ENCODE measurements around the gene POLDIP3.
A peak's percentile ranks its signal among the peaks of the same experiment; 100 is the strongest.
"Not testable (repeated sequence)": the region's sequence is repeated elsewhere in the genome, so short reads cannot be mapped to it uniquely, and the experiment has no call there.

The POLDIP3 gene

DNA sequence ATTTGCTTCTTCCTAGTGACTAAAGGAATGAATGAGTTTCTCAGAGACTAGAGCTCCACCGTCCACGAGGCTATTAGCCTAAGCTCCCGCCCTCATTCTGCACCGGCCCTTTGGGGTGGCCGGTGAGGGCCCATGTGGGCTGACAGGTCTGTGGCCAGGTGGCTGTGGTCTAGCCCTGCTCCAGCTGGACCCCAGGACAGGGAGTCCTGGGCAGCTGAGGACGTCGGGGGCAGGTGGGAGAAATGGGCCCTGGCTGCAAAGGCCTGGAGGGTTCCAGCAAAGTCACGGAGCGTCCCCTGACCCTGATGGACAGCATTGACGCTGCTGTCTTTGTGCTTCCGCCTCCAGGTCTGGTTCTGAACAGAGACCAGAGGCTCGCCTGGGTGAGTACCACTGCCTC, 48.7 kb downstream of the POLDIP3 start:
- no peak for DNase-seq (ENCODE audit: extremely low spot score)
- CTCF ChIA-PET: no interaction called here
- POLR2A ChIA-PET: no interaction called here
- TF ChIP-seq, protein P1, sequence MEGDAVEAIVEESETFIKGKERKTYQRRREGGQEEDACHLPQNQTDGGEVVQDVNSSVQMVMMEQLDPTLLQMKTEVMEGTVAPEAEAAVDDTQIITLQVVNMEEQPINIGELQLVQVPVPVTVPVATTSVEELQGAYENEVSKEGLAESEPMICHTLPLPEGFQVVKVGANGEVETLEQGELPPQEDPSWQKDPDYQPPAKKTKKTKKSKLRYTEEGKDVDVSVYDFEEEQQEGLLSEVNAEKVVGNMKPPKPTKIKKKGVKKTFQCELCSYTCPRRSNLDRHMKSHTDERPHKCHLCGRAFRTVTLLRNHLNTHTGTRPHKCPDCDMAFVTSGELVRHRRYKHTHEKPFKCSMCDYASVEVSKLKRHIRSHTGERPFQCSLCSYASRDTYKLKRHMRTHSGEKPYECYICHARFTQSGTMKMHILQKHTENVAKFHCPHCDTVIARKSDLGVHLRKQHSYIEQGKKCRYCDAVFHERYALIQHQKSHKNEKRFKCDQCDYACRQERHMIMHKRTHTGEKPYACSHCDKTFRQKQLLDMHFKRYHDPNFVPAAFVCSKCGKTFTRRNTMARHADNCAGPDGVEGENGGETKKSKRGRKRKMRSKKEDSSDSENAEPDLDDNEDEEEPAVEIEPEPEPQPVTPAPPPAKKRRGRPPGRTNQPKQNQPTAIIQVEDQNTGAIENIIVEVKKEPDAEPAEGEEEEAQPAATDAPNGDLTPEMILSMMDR (IDR thresholded peaks at IDR 0.05; ENCODE audit: control extremely low read depth, extremely low read depth, low read depth, missing control alignments): no peak

GRCh38 chr22:42564699-42565098, 50.0 kb downstream of the POLDIP3 start:
- POLR2A ChIA-PET: no interaction called here
- CTCF ChIA-PET: no interaction called here
- TF ChIP-seq, protein P1 (IDR thresholded peaks at IDR 0.05; ENCODE audit: control extremely low read depth, extremely low read depth, low read depth, missing control alignments): no peak

GRCh38 chr22:42563943-42564342, 50.7 kb downstream of the POLDIP3 start:
- DNase-seq (ENCODE audit: extremely low spot score); POLR2A ChIA-PET; CTCF ChIA-PET: not testable (repeated sequence)

More at GRCh38 chr22:42564699-42565098, 50.0 kb downstream of the POLDIP3 start:
- no peak for DNase-seq (ENCODE audit: extremely low spot score)

GRCh38 chr22:42562684-42563083, 52.0 kb downstream of the POLDIP3 start:
- DNase-seq (ENCODE audit: extremely low spot score): no peak
- ChIA-PET CTCF (interaction anchor here (0.6 to 1.0 kb wide), 4 partner anchors 10 to 31 kb away, joined by 3 to 5 read pairs (median 3); no protein-coding TSS in a partner anchor), POLR2A (interaction anchor here (0.7 kb wide), 1 partner anchor 29 kb away, joined by 3 read pairs; no protein-coding TSS in a partner anchor)
- TF ChIP-seq, protein P1 (IDR thresholded peaks at IDR 0.05; ENCODE audit: control extremely low read depth, extremely low read depth, low read depth, missing control alignments): no peak

DNA sequence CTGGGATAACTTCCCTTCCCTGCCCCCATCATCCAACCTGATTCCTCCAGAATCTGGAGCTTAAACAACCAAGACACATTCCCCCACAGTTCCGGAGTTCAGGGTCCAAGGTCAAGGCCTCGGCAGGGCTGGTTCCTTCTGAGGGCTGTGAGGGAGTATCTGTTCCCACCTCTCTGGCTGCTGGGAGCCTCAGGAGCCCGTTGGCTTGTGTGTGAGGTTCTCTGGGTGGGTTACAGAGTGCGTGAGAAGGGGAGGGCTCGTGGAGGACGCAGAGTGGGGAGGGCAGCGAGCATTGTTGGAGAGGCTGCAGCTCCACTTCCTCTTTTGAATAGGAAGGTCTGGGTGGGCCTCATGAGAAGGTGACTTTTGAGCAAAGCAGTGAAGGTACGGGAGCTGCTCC, 52.4 kb downstream of the POLDIP3 start:
- POLR2A ChIA-PET: interaction anchor here (0.7 kb wide), 1 partner anchor 28 kb away, joined by 3 read pairs; no protein-coding TSS in a partner anchor
- TF ChIP-seq, protein P1 (IDR thresholded peaks at IDR 0.05; ENCODE audit: control extremely low read depth, extremely low read depth, low read depth, missing control alignments): no peak
- CTCF ChIA-PET: interaction anchor here (0.6 to 1.0 kb wide), 5 partner anchors 10 to 44 kb away, joined by 3 to 5 read pairs (median 3); no protein-coding TSS in a partner anchor
- DNase-seq (ENCODE audit: extremely low spot score): peak; percentile 71

- peak; percentile 15 for DNase-seq (ENCODE audit: extremely low spot score)
- TF ChIP-seq, protein P1 (IDR thresholded peaks at IDR 0.05; ENCODE audit: control extremely low read depth, extremely low read depth, low read depth, missing control alignments): no peak
- POLR2A ChIA-PET: no interaction called here
- CTCF ChIA-PET: interaction anchor here (1.0 to 1.4 kb wide), 3 partner anchors 18 to 44 kb away, joined by 3 to 4 read pairs (median 3); no protein-coding TSS in a partner anchor
These were observed 52.8 kb downstream of the POLDIP3 start for GRCh38 chr22:42561856-42562255.

DNA sequence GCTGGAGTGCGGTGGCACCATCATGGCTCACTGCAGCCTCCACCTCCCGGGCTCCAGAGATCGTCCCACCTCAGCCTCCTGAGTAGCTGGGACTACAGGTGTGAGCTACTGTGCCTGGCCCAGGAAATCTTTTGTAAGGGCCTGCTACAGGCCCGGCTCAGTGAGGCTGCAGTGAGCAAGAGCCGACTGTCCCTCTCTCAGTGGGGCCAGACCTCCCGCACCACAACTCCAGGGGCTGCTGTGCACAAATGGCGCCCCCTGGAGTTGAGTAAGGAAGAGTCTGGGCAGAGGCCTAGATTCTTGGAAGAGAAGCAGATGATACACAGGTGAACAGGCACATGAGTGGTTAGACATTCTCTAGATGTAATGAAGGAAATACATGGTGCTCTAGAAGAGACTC, 53.9 kb downstream of the POLDIP3 start:
- ChIA-PET CTCF (interaction anchor here (1.0 to 1.5 kb wide), 4 partner anchors 11 to 53 kb away, joined by 3 to 5 read pairs (median 4); partner anchors contain the start of gene POLDIP3), POLR2A (no interaction called here)
- TF ChIP-seq, protein P1 (IDR thresholded peaks at IDR 0.05; ENCODE audit: control extremely low read depth, extremely low read depth, low read depth, missing control alignments): peak; percentile 29
- DNase-seq (ENCODE audit: extremely low spot score): peak; percentile 36
